ENCODE data around the gene ELMO1.

- TF ChIP-seq MYC (IDR thresholded peaks at IDR 0.05; ENCODE audit: borderline replicate concordance, low read length) (no peak), POLR2A (IDR thresholded peaks at IDR 0.05; ENCODE audit: low read length) (no peak), CTCF (IDR thresholded peaks at IDR 0.05) (no peak), MAX (IDR thresholded peaks at IDR 0.05) (no peak), HDAC2 (IDR thresholded peaks at IDR 0.05) (no peak), SMC3 (IDR thresholded peaks at IDR 0.05) (no peak), USF2 (IDR thresholded peaks at IDR 0.05) (no peak), JUNB (IDR thresholded peaks at IDR 0.05) (no peak), KDM5A (IDR thresholded peaks at IDR 0.05) (no peak), RCOR1 (IDR thresholded peaks at IDR 0.05; ENCODE audit: low read depth, low read length) (no peak), ZFP36 (IDR thresholded peaks at IDR 0.05; ENCODE audit: borderline replicate concordance, partially characterized antibody) (no peak), NPAS2 (CRISPR knock-in tag; IDR thresholded peaks at IDR 0.05; ENCODE audit: borderline replicate concordance) (no peak)
These were observed 98.6 kb downstream of the ELMO1 start for GRCh38 chr7:37349979-37350590.

Data from A549 (cell line).